Ascending aorta (tissue), 2 donors: ENCODE results near the gene SLC12A8. TPM values are rescaled to one million over a fixed set of nuclear protein-coding genes. Genes with fewer than 3 reads are reported as not detected.

Experiments used
- DNase-seq, 2 donors: peaks; one replicate each; pipeline ENCODE4 v3.0.0-alpha.2; 2019; ENCODE audit warnings: low spot score in 2 of 2
- H3K27ac ChIP-seq, 2 donors: fragments of 200-600 bp; sonication (generic); one replicate each; pipeline ENCODE4 v1.5.1; 2016 to 2017; ENCODE audit warnings: mild to moderate bottlenecking in 1 of 2
- H3K27me3 ChIP-seq: fragments of 200-600 bp; sonication (generic); one replicate; pipeline ENCODE4 v1.5.1; 2017
- H3K36me3 ChIP-seq, 2 donors: fragments of 200-600 bp; sonication (generic); one replicate each; pipeline ENCODE4 v1.5.1; 2016
- H3K4me1 ChIP-seq, 2 donors: fragments of 200-600 bp; sonication (generic); one replicate each; pipeline ENCODE4 v1.5.1; 2016 to 2017; ENCODE audit warnings: mild to moderate bottlenecking in 1 of 2
- H3K4me3 ChIP-seq, 2 donors: fragments of 200-600 bp; sonication (generic); one replicate each; pipeline ENCODE4 v1.5.1; 2016 to 2017; ENCODE audit warnings: mild to moderate bottlenecking in 1 of 2
- H3K9me3 ChIP-seq, 2 donors: fragments of 200-600 bp; sonication (generic); one replicate each; pipeline ENCODE4 v1.5.1; 2016
- CTCF ChIP-seq, 3 experiments: fragments of 200-600 bp in 2 of 3; fragments of 450-650 bp in 1 of 3; sonication (generic) in 2 of 3; IDR thresholded peaks; one replicate each; pipeline ENCODE4 v1.5.1; 2016 to 2019; ENCODE audit warnings: antibody characterized with exemption in 3 of 3, mild to moderate bottlenecking in 1 of 3, moderate library complexity in 1 of 3
- intact Hi-C: fragments of 100-400 bp; cut with DNase I; formaldehyde crosslinking; loops from one replicate; pipeline ENCODE4 v1.15.1; 2023
- total RNA-seq: library from RNA; depleted of rRNA; stranded (reverse); fragments of >200 nt; gene quantifications from one replicate; pipeline ENCODE4 v1.1.0, GENCODE V29; 2016

Gene SLC12A8
- total RNA-seq, 1 donor from 2014 or later: not detected

- no peak for TF ChIP-seq CTCF (IDR thresholded peaks at IDR 0.05)
- peak in 1 of 2 donors; percentile 88 for DNase-seq
- peak overlapping the region; percentile 32 to 49 for H3K27ac ChIP-seq
- H3K4me1 ChIP-seq: peaks cover 0 to 16% of the 10 kb centered on the region in 2 donors
- H3K9me3 ChIP-seq: no peaks in the 10 kb centered on the region
- H3K27me3 ChIP-seq: no peaks in the 10 kb centered on the region
- no peaks in the 10 kb centered on the region for H3K36me3 ChIP-seq
- intact Hi-C loops: no loop called here
- no peak overlapping the region for H3K4me3 ChIP-seq
These were observed 83.0 kb downstream of the SLC12A8 start for GRCh38 chr3:125129512-125129997.

- intact Hi-C loops: no loop called here
- TF ChIP-seq CTCF (IDR thresholded peaks at IDR 0.05): no peak
- no peaks in the 10 kb centered on the region for H3K36me3 ChIP-seq
- H3K9me3 ChIP-seq: no peaks in the 10 kb centered on the region
- peak overlapping the region; percentile 3 to 49 for H3K27ac ChIP-seq
- no peak for DNase-seq
- H3K4me1 ChIP-seq: peaks cover 0 to 16% of the 10 kb centered on the region in 2 donors
- H3K27me3 ChIP-seq: no peaks in the 10 kb centered on the region
- no peak overlapping the region for H3K4me3 ChIP-seq
These were observed 83.6 kb downstream of the SLC12A8 start for GRCh38 chr3:125128861-125129501.

GRCh38 chr3:125126323-125126722, 86.2 kb downstream of the SLC12A8 start:
- Histone ChIP-seq H3K4me3 (no peak overlapping the region), H3K36me3 (no peaks in the 10 kb centered on the region), H3K27ac (no peak overlapping the region), H3K27me3 (no peaks in the 10 kb centered on the region), H3K9me3 (no peaks in the 10 kb centered on the region), H3K4me1 (peaks cover 0 to 17% of the 10 kb centered on the region in 2 donors)
- intact Hi-C loops: no loop called here
- no peak for TF ChIP-seq CTCF (IDR thresholded peaks at IDR 0.05)
- DNase-seq: no peak

- H3K9me3 ChIP-seq: no peaks in the 10 kb centered on the region
- no peak for TF ChIP-seq CTCF (IDR thresholded peaks at IDR 0.05)
- intact Hi-C loops: no loop called here
- H3K36me3 ChIP-seq: no peaks in the 10 kb centered on the region
- no peaks in the 10 kb centered on the region for H3K27me3 ChIP-seq
- DNase-seq: peak in 1 of 2 donors; percentile 42
- H3K4me3 ChIP-seq: no peak overlapping the region
- no peak overlapping the region for H3K27ac ChIP-seq
- peaks cover 0 to 20% of the 10 kb centered on the region in 2 donors for H3K4me1 ChIP-seq
These were observed 86.7 kb downstream of the SLC12A8 start for GRCh38 chr3:125125821-125126245.

- Histone ChIP-seq H3K27ac (no peak overlapping the region), H3K36me3 (no peaks in the 10 kb centered on the region), H3K4me3 (no peak overlapping the region), H3K27me3 (no peaks in the 10 kb centered on the region), H3K9me3 (no peaks in the 10 kb centered on the region), H3K4me1 (peaks cover 0 to 11% of the 10 kb centered on the region in 2 donors)
- no peak for TF ChIP-seq CTCF (IDR thresholded peaks at IDR 0.05)
- peak in 1 of 2 donors; percentile 24 for DNase-seq
- intact Hi-C loops: no loop called here
These were observed 88.9 kb downstream of the SLC12A8 start for GRCh38 chr3:125123451-125124305.
